ENCODE results near the gene OTUB2. TPM values are rescaled to one million over a fixed set of nuclear protein-coding genes. Genes with fewer than 3 reads are reported as not detected.
A peak's percentile ranks its signal among the peaks of the same experiment; 100 is the strongest.

The OTUB2 gene
- total RNA-seq: 0.52 TPM
- long read RNA-seq: 0 reads

DNA sequence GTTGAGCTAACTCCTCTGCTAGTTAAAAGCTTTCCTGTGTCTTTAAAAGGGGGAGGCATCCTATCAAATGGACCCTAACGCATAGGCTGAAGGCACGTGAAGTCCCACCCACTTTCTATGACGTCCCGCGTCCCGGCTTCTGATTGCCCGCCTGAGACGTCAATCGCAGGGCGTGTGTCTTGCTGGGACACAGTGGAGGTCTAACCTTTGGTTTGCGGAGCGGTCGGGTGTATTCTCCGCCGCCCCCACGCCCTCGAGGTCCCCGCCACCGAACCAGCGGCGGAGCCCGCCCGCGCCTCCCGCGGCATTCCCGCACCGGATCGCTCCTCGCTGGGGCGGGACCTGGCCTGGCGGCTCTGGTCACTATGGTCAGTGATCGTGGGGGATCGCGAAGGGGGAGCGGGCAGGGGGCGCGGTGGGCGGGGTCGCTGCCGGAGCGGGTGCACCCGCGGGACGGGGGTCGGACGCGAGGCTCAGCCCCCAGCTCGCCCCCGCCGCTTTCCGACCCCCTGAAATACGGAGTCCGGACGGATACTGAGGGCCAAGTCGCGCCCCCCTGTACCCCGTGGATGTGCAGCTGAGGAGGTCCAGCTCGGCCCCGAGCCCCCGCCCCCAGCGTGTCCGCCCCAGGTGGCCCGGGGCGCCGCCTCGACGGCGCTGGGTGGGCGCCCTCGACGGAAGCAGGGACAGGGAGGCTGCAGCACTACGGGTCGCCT lies at the start of gene OTUB2:
OTUB2 (plus strand) TSS at position 168 of the 716 bp plus-strand sequence; CDS start at position 366, 198 bp downstream.
- intact Hi-C loops (cut with micrococcal nuclease): no loop called here
- DNase-seq (peak; percentile 98), ATAC-seq (peak; percentile 99)

DNA sequence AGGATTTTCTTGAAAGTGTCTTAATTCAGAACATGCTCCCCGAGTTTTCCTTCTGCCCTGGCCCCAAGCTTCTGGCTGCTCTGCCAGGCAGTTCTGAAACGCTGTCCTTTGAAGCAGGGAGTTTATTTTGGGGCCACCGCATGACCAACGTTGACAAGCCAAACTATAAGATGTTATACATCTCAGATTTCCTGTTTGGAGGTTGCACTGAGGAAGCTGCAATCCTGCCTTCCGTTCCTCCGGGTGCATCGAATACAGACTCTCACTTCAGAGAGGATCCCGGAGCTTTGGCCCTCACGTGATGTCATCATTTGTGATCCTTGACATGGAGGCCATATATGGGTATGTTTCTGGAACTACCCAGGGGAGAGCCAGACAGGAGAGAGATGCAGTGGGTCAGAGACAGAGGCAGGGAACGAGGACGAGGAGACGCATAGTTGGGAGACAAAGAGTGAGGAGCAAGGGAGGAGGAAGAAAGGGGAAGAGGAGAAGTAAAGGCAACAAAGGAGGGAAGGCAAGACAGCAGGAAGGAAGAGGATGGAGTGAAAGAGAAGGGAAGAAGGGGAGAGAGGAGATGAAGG lies 49.6 kb upstream of the OTUB2 start, which contains the start of gene ASB2:
ASB2 (minus strand) TSS at position 94 of the 581 bp plus-strand sequence. CDS start 12,031 bp downstream, outside the sequence.
- intact Hi-C loops (cut with micrococcal nuclease): no loop called here
- peak; percentile 37 for ATAC-seq
- no peak for DNase-seq

DNA sequence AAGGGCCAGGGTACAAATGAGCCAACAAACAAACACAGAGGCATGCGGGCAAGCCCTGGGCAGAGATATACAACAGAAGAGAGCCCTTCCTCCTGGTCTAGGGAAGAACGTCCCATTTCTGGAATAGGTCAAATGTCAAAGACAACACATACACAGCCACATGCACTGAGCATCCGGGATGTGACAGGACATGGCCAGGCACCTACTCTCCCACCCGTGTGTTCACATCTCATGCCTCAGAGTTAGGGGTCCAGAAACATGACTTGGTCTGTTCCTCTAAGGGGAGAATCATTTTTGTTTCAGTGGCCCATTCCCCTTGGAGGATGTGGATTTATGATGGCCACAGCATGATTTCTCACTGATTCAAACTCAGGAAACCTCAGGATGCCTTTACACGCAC lies 49.0 kb upstream of the OTUB2 start:
- ATAC-seq (no peak), DNase-seq (no peak)
- intact Hi-C loops (cut with micrococcal nuclease): no loop called here

DNA sequence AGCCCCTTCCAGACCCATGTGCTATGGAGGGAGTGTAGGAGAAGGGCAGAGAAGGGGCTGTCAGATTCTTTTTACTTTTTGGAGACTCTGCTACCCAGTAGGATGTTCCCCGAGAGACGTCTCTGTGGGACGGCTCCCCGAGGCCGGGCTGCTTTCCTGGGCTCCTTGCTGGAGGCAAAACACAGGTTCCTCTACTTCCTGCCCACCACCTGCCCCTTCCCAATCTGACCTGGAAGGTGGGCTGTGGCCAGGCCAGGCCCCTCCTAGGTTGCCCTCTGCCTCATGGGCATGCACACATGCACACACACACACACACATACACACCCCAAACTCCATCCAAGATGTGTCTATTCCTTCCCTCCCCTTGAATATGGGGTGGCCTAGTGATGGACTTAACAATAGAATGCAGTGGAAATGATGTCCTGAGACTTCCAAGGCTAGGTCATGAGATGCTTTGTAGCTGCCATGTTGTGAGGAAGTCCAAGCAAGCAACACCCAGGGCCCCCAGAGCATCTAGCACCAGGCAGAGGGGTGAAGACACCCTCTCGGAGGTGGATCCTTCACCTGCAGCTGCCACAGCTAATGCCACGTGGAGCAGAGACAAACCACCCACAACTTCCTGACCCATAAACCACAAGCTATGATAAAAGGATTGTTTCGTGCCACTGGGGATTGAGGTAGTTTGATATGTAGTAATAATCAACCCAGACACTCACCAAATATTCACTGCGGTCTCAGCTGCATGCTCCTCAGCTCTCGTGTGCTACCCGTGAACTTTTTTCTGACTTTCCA lies 48.2 kb upstream of the OTUB2 start:
- ATAC-seq: no peak
- no peak for DNase-seq
- intact Hi-C loops (cut with micrococcal nuclease): no loop called here

DNA sequence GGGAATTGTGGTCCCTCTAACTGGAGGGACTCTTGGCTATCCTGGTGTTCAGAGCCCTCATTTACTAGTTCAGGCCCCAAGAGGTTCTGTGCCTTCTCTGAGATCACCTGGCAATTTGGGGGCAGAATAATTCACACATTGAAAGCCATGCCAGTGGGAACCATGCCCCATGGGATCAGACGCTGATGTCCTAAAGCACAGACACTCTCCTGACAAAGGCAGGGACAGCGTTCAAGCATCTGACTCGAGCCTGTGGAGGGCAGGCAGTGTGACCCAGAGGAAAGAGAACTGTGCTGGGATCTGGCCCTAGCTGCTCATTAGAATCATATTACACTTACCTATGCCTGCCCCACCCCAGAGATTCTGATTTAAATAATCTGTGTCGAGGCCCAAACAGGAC lies 47.4 kb upstream of the OTUB2 start:
- ATAC-seq: no peak

DNA sequence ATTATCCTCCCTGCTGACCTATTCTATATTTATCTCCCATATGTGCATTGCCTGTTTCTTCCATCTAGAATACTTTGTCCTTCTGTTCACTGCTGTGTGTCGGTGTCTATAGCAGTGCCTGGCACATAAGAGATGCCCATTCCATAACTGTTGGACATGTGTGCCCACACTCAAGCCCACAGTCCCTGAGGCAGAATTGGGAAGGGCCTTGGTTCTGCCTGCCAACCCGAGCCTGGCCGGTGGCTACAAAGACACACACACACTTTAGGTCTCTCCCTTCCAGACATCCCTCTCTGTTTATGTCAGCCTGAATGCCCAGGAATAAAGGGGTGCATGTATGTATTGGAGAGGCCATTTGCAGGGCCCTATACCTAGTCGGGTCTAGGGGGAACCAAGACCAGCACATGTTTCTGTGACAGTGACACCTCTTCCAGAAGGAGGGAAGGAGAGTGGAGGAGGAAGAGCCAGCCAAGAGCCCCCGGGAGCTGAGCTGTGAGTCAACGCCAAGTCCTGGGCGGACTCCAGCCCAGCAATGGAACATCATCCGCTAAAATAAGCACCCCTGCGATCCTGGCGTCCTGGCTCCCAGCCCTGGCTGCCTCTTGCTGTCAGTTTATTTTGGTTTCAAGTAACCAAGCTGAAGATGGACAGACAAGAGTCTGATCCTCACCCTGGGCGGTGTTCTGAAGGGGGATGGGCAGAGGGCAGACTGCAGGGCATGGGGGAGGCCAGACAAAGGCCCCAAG lies 45.5 kb upstream of the OTUB2 start:
- DNase-seq: peak; percentile 91
- intact Hi-C loops (cut with micrococcal nuclease): no loop called here
- ATAC-seq: peak; percentile 74

More for the DNA sequence above, 47.4 kb upstream of the OTUB2 start:
- DNase-seq: no peak
- intact Hi-C loops (cut with micrococcal nuclease): no loop called here

DNA sequence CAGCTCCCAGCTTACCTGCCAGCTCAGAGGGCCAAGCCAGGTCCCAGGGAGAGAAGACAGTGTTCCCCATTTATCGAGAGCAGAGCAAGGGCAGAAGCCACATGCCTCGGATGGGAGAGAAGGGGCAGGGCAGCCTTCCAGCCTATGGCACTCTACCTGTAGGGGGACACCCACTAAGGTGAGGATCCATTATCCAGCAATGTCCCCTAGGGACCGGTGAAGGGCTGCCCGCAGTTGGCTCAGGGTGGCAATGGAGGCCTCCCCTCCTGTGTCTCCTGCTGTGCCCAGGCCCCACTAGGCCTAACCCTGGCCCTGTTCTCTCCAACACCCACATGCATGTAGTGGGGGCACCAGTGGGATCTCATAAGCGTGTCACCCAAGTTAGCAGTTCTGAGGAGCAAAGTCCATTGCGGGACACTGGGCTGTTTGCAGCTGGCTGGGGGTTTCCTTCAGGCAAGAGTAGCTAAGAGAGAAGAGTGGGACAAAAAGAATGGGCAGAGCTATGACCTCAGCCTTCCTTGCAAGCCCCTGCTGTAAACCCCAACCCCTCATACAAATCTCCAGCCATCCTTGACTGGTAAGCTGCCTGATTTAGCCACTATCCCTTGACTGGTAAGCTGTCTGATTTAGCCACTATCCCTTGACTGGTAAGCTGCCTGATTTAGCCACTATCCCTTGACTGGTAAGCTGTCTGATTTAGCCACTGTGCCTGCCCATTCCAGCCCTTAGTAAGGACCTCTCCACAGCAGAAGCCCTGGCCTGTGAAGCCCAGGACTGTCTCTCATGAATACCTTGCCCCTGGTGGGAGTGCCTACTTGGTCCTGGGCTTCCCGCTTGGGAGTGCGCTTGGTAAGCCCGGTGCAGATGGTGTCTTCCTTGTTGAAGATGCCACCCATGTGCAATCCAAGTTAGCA lies 44.6 kb upstream of the OTUB2 start:
- DNase-seq (no peak), ATAC-seq (peak; percentile 44)
- intact Hi-C loops (cut with micrococcal nuclease): no loop called here

DNA sequence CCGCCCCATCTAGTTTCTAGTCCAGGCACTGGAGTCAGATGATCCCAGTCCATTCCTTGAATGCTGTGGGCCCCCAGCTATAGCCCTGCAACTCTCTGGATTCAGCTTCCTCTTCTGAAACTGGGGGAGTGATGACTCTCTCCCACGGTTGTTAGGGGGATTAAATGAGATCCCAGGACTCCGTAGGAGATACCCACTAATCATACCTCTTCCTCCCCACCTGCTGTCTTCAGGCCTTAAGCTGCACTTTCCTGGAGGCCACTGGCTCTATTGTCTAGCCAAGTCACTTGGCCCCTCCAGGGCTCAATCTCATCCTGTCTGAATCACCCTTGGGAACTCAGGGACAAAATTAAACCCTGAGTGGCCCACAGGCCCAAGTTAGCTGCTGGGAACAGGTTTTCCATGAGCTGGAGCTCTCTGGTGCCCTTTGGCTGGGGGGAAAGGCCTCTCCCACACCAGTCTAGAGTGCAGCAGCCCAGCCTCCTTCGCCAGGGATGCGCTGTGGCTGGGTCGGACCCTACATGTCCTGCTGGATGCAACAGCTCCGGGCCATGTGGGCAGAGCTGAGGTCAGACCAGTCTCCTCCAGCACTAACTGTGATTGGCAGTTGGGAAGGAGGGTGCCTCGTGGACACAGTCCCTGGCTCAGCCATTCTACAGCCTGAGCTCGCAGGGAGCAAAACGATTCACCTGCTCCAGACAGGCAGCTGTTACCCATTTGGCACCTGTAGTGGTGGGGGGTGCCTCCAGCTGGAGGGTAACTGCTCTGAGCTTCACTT lies 43.7 kb upstream of the OTUB2 start:
- DNase-seq: no peak
- intact Hi-C loops (cut with micrococcal nuclease): no loop called here
- ATAC-seq: no peak

DNA sequence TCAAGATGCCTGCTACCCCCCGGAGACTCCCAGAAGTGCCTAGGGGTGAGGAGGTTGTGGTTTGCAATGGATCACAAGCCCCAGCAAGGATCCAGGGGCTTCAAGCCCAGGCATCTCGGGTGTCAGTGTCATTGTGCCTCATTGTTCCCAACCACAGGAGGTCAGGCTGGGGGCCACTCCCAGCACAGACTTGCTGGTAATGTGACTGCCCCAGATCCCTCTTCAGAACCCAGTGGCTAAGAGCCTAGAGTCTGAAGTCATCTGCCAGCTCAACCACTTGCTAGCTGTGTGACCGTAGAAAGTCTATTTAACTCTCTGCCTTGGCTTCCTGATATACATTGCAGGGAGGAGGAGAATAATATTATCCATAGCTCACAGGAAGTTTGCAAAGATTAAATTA lies 42.1 kb upstream of the OTUB2 start:
- DNase-seq: no peak
- intact Hi-C loops (cut with micrococcal nuclease): no loop called here
- ATAC-seq: no peak

DNA sequence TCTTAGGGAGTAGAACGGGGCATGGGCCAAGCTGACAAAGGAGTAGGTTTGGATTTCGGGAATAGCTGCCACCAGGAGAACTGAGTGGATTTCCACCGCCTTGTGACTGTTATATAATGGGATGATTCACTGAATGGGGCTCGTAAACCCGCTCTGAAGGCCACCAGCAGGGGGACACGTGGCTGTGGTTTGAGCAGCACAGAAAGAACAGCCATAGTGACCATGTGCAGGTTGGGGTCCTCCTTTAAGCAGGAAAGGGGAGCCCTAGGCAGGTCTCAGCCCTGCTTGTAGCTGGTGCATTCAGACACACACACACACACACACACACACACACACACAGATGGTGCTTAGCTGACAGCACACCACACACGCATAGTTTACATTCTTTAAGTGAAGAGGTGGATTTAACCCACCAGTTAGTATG lies 41.1 kb upstream of the OTUB2 start:
- DNase-seq (peak; percentile 63), ATAC-seq (peak; percentile 2)
- intact Hi-C loops (cut with micrococcal nuclease): no loop called here

DNA sequence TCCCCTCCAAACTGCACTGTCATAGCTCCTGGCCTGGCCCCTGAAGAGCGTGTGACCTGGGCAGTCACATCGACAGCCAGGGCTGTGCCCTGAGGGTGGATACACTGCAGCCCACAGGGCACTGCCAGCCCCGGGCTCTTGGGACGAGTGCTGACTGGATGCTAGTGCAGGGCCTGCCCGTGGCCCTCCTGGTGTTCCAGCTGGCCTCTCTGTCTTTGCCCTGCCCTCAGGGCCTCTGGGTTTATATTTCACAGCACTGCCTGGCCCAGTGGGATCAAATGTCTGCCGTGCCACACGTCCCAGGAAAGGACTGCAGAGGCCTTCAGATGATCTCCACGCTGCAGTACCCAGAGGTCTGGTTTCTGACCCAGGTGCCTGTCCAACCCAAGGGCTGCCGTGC lies 39.2 kb upstream of the OTUB2 start:
- DNase-seq (peak; percentile 85), ATAC-seq (peak; percentile 90)
- intact Hi-C loops (cut with micrococcal nuclease): no loop called here

DNA sequence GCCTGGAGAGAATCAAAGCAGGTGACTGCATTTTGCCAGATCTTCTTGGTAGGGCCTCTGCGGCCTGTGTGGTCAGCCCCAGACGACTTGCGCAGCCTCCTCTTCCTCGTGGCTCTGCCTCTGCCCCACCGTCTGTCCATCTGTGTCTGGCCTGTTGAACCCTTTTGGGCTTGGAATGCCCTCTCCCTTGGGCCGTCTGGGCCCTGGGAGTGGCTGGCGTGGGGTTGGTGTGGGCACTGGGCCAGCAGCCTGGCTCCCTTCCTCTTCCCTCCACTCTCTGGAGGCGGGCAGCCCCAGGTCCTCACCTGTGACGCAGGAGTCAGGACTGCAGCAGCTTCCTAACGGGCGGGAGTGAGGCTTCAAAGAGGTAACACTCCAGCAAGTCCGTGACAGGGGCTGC lies 38.8 kb upstream of the OTUB2 start:
- intact Hi-C loops (cut with micrococcal nuclease): no loop called here
- peak; percentile 64 for ATAC-seq

DNA sequence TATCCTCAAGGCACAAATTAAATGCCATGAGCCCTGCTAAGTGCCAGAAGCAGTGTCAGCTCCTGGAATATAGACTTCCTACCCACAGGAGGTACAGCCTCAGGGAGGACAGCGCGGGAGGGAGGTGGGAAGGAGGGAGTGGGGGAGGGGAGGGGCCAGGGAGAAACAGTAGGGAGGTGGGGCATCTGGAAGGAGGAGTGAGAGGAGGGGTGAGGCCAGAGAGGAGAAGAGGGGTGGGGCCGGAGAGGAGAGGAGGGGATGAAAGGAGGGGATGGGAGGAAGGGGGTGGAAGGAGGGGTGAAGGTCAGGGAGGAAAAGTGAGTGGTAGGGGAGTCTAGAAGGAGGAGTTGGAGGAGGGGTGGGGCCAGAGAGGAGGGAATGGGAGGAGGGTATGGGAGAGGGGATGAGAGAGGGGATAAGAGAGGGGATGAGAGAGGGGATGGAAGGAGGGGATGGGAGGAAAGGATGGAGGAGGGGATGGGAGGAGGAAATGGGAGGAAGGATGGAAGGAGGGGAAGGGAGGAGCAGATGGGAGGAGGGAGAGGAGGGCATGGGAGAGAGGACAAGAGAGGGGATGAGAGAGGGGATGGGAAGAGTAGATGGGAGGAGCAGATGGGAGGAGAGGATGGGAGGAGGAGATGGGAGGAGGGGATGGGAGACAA lies 38.2 kb upstream of the OTUB2 start:
- DNase-seq: no peak
- ATAC-seq: no peak
- intact Hi-C loops (cut with micrococcal nuclease): no loop called here

More for the DNA sequence above, 38.8 kb upstream of the OTUB2 start:
- peak; percentile 56 for DNase-seq

DNA sequence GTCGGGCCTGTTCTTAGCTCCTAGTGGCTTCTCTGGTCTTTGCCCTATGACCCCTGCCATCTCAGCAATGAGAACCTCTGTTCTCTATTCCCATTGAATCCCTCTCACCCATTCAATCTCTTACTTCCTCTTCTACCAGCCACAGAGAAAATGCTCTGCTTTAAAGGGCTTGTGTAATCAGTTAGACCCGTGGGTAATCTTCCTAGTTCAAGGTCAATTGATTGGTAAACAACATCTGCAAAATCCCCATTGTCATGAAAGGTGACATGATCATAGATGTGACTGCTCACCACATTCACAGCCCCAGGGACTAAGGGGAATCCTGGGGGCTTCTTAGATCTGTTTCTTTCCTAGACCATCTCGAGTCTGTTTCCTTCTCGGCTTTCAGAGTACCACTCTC lies 36.2 kb upstream of the OTUB2 start:
- DNase-seq (no peak), ATAC-seq (no peak)
- intact Hi-C loops (cut with micrococcal nuclease): no loop called here

DNA sequence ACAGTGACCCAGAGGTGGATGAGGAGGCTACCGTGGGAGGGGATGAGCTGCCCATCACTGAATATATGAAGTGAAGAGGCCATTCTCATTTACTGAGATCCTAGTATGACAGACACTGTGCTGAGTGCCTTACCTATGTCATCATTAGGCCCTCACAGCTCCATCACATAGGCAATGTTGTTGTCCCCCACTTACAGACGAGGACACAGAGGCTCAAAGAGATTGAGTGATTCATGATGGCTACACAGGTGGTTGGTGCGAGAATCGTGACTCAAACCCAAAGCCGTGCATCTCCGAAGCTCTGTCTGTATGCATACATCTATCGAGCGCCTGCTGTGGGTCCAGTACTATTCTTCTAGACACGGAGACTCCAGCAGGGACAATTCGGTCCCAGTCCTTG lies 34.9 kb upstream of the OTUB2 start:
- intact Hi-C loops (cut with micrococcal nuclease): no loop called here
- ATAC-seq: no peak
- DNase-seq: no peak

DNA sequence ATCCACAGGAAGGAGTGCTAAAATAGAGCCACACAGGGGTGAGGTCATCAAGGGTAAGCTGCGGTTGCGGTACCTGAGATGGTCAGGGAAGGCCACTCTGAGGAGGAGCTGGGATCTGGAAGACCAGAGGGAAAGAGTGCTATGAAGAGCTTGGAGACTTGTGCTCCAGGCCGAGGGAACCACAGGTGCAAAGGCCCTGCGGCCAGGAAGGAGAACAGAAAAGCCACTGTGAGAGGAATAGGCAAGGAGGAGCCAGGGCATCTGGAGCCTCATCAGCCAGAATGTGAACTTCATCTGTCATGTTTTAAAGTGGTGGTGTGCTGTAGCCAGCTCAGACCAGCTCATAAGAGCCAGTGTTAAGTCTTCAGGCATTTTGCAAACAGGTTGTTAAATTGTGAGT lies 34.5 kb upstream of the OTUB2 start:
- intact Hi-C loops (cut with micrococcal nuclease): no loop called here
- DNase-seq (no peak), ATAC-seq (no peak)

DNA sequence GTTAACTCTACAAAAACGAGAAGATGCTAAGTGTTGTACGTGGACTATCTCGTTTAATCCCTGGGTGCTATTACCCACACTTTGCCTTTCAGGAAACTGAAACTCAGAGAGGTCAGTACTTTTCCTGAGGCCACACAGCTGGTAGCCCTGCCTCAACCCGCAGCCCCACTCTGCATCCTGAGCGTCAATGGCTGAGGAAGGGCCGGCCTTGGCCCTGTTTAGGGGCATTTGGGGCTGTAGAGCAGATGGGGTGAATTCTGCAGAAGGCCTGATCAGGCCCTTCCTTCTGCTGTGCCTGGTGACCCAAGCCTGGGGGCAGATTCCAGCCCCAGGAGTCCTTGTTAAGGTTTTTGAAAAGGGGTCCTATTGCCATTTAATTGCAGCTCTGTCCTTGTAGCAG lies 32.8 kb upstream of the OTUB2 start:
- DNase-seq (no peak), ATAC-seq (no peak)
- intact Hi-C loops (cut with micrococcal nuclease): no loop called here

Measured in left ventricle myocardium superior (tissue), 1 donor.